ENCODE results near the gene PDXP. TPM values are rescaled to one million over a fixed set of nuclear protein-coding genes. Genes with fewer than 3 reads are reported as not detected.

The PDXP gene
- total RNA-seq, 1 experiment from 2014 or later: 17.6 TPM

DNA sequence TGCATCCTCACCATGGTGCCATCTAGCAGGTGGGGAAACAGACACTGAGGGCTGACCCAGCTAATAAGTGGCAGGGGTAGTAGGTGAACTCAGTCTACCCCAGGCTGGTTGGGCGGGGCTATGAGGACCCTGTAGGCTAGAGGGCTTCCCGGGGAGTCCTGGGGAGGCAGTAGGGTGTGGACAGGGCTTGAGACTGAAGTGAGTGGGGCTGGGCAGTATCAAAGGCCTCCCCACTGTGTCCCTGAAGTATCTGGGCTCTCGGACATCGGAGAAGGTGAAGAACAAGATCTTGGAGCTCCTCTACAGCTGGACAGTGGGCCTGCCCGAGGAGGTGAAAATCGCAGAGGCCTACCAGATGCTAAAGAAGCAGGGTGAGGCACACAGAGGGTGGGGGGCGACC, 38.5 kb upstream of the PDXP start:
- DNase-seq (ENCODE audit: low read depth, low spot score) (no peak), ATAC-seq (no peak)
- ChIA-PET CTCF (no interaction called here), POLR2A (no interaction called here)
- no peaks in the 10 kb centered on the region for H3K36me3 ChIP-seq (ENCODE audit: control insufficient read depth, insufficient read depth, low read length)
- no peaks in the 10 kb centered on the region for H3K27me3 ChIP-seq (ENCODE audit: control insufficient read depth, insufficient read depth, low read length)
- in situ Hi-C loops (cut with HindIII; ENCODE audit: low pct_unique_long_range_greater_than_20kb, low sequenced_read_pairs): no loop called here
- no TSS peak for BruUV-seq (replicated peaks)
- TF ChIP-seq SIN3A (IDR thresholded peaks at IDR 0.05; ENCODE audit: borderline replicate concordance, insufficient read depth, low read depth, low read length) (no peak), CTCF (IDR thresholded peaks at IDR 0.05) (no peak), POLR2AphosphoS5 (IDR thresholded peaks at IDR 0.05; ENCODE audit: low read depth, low read length) (no peak), REST (IDR thresholded peaks at IDR 0.05; ENCODE audit: insufficient read depth in 1 of 2, low read depth in 2 of 2, low read length in 1 of 2) (no peak), TCF7L2 (IDR thresholded peaks at IDR 0.05; ENCODE audit: low read depth, low read length) (no peak)
- no peak overlapping the region for H3K27ac ChIP-seq (ENCODE audit: low read length)
- no peak overlapping the region for H3K4me3 ChIP-seq (ENCODE audit: low read depth in 2 of 2, low read length in 2 of 2)
- intact Hi-C loops (cut with micrococcal nuclease; ENCODE audit: unreplicated experiment): no loop called here
- no peaks in the 10 kb centered on the region for H3K4me1 ChIP-seq (ENCODE audit: control insufficient read depth, insufficient read depth, low read length)
- H3K9me3 ChIP-seq (ENCODE audit: control insufficient read depth, insufficient read depth, low read depth, low read length): no peaks in the 10 kb centered on the region

GRCh38 chr22:37621352-37621860, 37.1 kb upstream of the PDXP start:
- BruUV-seq (replicated peaks): no TSS peak
- no peak overlapping the region for H3K4me3 ChIP-seq (ENCODE audit: low read depth in 2 of 2, low read length in 2 of 2)
- no peaks in the 10 kb centered on the region for H3K36me3 ChIP-seq (ENCODE audit: control insufficient read depth, insufficient read depth, low read length)
- POLR2A ChIA-PET: no interaction called here
- DNase-seq (ENCODE audit: low read depth, low spot score): no peak
- H3K9me3 ChIP-seq (ENCODE audit: control insufficient read depth, insufficient read depth, low read depth, low read length): no peaks in the 10 kb centered on the region
- H3K4me1 ChIP-seq (ENCODE audit: control insufficient read depth, insufficient read depth, low read length): no peaks in the 10 kb centered on the region
- CTCF ChIA-PET: no interaction called here
- in situ Hi-C loops (cut with HindIII; ENCODE audit: low pct_unique_long_range_greater_than_20kb, low sequenced_read_pairs): no loop called here
- ATAC-seq: no peak
- H3K27me3 ChIP-seq (ENCODE audit: control insufficient read depth, insufficient read depth, low read length): no peaks in the 10 kb centered on the region
- intact Hi-C loops (cut with micrococcal nuclease; ENCODE audit: unreplicated experiment): no loop called here
- TF ChIP-seq TCF7L2 (IDR thresholded peaks at IDR 0.05; ENCODE audit: low read depth, low read length): no peak
- no peak for TF ChIP-seq CTCF (IDR thresholded peaks at IDR 0.05)
- no peak for TF ChIP-seq SIN3A (IDR thresholded peaks at IDR 0.05; ENCODE audit: borderline replicate concordance, insufficient read depth, low read depth, low read length)
- no peak for TF ChIP-seq POLR2AphosphoS5 (IDR thresholded peaks at IDR 0.05; ENCODE audit: low read depth, low read length)
- no peak for TF ChIP-seq REST (IDR thresholded peaks at IDR 0.05; ENCODE audit: insufficient read depth in 1 of 2, low read depth in 2 of 2, low read length in 1 of 2)
- H3K27ac ChIP-seq (ENCODE audit: low read length): no peak overlapping the region

Data from Panc1 (cell line).